Left colon (tissue), 2 donors: ENCODE results near the gene IFNK. TPM values are rescaled to one million over a fixed set of nuclear protein-coding genes. Genes with fewer than 3 reads are reported as not detected.
"Not testable (repeated sequence)": the region's sequence is repeated elsewhere in the genome, so short reads cannot be mapped to it uniquely, and the experiment has no call there.

Source experiments
- ATAC-seq: fragments of 200-7000 bp; cut with Tn5 transposase; one replicate; pipeline ENCODE4 v1.9.1; 2020; ENCODE audit warnings: mild to moderate bottlenecking, moderate library complexity
- DNase-seq, 2 donors: peaks; one replicate each; pipeline ENCODE4 v3.0.0-alpha.2; 2020
- intact Hi-C, 2 donors: fragments of 100-400 bp; cut with DNase I in 1 of 2; cut with micrococcal nuclease in 1 of 2; formaldehyde crosslinking; loops; one replicate each; pipeline versions ENCODE4 v1.11.2 to v1.14.0; 2022; cut with DNase I, micrococcal nuclease
- long read RNA-seq: library from polyadenylated mRNA; unstranded; transcript quantifications from one replicate; pipeline ENCODE4 v2.0.0, GENCODE V29; 2021
- total RNA-seq, 2 donors: library from RNA; stranded (reverse); fragmentation: NEBNext Ultra II Directional; extraction: Animal tissue kit (Norgen Biotek cat#: 25700); gene quantifications; one replicate each; pipeline ENCODE4 v1.2.1, GENCODE V29; 2021
- donor health status: DM: no; HTN: no; CAD: no.
- donor health status: DM: yes; HTN: yes; CAD: no.

IFNK gene, protein sequence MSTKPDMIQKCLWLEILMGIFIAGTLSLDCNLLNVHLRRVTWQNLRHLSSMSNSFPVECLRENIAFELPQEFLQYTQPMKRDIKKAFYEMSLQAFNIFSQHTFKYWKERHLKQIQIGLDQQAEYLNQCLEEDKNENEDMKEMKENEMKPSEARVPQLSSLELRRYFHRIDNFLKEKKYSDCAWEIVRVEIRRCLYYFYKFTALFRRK
- not detected for total RNA-seq
- long read RNA-seq = 0 reads

DNA sequence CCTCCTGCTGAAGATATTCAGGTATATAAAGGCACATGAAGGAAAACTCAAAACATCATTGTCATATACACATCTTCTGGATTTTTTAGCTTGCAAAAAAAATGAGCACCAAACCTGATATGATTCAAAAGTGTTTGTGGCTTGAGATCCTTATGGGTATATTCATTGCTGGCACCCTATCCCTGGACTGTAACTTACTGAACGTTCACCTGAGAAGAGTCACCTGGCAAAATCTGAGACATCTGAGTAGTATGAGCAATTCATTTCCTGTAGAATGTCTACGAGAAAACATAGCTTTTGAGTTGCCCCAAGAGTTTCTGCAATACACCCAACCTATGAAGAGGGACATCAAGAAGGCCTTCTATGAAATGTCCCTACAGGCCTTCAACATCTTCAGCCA lies at the start of gene IFNK:
Gene IFNK (plus strand): TSS at position 55 of the 400 bp plus-strand sequence. CDS start 47 bp downstream, at position 102.
- intact Hi-C loops = no loop called here
- DNase-seq (no peak), ATAC-seq (no peak)

DNA sequence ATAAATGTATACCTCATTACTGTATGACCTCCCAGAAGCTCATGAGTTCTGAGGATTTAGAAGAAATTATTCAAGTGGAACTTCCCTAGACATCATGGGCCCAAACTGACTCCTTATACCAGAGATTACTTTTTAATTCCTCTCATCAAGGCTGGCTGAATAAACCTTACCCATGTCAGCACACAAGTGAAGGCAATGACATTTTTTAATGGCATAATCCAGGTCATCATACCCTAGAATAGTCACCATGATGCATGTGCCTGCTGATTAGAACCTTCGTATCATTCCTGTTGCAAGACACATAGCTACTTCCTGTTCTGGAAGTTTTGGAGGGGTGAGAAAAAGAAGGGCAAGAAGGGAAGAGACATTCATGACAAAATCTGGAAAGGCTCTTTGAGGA lies 49.8 kb upstream of the IFNK start:
- no peak for ATAC-seq
- DNase-seq = no peak
- intact Hi-C loops = no loop called here

DNA sequence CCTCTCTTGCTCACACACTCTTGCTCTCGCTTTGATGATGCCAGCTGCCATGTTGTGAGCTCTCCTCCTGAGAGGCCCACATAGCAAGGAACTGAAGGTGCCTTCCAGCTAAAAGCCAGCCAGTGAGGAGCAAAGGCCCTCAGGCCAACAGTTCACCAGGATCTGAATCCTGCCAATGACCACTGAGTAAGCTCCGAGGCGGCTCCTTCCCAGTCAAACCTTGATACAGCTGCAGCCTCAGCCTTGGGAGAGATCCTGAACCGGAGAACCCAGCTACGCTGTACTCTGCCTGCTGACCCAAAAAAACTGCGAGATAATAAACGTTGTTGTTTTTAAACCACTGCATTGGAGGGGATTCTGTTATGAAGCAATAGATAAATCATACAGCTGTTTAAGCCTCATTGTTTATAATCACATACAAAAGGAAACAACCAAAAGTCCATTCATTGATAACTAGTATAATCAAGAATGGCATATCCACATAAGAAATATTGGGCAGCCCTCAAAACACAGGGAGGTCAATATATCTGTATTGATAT lies 49.0 kb upstream of the IFNK start:
- no peak for ATAC-seq
- no peak for DNase-seq
- intact Hi-C loops = no loop called here

DNA sequence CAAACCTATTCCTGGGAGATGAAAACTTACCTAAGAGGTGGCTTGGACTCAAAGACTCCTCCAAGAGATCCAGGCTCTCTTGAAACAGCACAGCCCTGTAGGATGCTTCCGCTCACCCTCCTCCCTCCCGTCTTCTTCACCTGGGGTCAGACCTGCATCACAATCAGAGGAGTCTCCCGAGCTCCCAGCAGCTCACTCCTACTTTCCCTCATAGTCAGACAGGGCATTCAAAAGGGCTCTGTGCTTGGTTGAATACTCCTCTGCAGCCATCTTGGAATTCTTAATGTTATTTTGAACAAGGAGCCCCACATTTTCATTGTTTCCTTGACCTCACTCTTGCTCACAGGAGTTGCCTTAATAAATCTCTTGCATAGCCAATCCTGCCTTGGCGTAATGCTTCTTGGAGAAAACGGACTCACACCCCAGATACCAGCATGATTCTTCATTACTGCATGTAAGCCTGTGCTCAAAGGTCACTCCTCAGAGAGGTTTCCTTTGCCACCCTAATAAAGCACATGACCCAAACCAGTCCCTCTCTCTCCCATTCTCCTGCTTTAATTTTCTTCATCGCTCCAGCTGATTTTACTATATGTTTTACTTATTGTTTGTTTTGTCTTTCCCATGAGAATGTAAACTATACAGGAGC lies 47.1 kb upstream of the IFNK start:
- ATAC-seq (no peak), DNase-seq (no peak)
- intact Hi-C loops = no loop called here

DNA sequence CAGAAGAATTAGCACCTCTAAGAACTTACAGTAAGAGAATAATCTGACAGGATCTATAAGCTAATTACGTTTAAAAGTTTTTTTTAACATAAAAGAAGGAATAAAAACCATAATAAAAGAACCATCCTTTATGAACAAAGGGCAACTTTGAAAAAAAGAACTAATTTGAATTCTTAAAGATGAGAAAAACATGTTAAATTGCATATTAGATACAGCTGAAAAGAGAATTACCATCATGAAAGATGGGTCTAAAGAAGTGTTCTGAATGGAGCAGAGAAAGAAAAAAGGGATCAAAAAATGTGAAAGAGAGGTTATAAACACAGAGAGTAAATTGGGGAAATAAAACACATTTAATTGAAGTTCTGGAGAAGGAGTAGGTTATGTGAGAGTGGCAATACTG lies 45.8 kb upstream of the IFNK start:
- ATAC-seq = no peak
- DNase-seq = no peak
- intact Hi-C loops = no loop called here

DNA sequence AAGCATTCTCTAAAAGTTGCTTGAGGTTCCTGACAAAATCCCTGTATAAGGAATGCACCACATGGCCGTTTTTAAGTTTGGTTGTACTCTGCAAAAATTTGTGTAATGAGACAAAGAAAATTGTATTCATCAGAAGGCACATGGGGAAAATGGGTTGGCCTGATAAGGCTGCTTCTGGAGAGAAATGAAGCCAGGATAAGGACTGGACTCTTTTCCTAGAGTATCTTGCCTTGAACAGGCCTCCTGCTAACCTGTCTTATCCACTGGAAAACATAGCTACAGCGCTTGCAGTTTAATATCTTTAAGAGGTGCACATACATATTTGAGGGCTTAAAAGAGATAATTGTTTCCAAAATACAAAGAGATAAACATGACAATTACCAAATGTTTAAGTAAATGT lies 41.4 kb upstream of the IFNK start:
- DNase-seq = no peak
- ATAC-seq = no peak

DNA sequence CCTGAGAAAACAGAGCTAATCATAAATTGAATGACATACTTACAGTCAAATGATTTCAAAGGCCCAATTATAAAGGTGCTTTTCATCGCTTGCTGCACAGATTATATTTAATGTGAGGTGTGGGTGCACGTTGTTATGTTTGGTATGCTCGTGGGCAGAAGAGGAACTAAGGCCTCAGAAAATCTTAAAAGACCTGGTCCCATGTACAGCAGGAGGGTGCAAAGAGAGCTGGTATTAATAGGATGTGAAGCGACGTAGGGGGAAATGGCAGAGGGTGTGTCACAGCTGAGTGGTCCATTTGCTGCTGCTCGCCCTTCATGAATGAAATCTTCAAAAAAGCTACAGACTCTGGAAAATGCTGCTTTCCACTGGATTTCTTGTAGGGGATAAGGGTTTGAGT lies 40.5 kb upstream of the IFNK start:
- ATAC-seq (no peak), DNase-seq (no peak)
- intact Hi-C loops = no loop called here

More for the DNA sequence above, 41.4 kb upstream of the IFNK start:
- intact Hi-C loops = no loop called here

DNA sequence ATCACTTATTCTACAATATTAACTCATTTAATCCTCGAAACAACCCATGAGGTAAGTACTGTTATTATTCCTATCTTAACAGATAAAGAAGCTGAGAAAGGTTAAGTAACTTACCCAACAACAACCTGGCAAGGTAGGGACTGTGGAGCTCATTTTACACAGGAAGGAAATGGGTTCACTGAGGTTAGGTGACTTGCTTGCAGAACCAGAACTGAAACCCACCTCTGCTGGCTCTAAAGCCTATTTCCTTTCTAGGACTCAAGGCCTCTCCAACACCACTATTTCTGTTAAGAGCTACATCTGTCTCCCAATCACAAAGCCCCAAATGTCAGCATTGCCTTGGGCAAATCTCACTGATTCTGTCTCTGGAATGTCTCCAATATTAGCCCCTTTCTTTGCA lies 38.9 kb upstream of the IFNK start:
- ATAC-seq = no peak

DNA sequence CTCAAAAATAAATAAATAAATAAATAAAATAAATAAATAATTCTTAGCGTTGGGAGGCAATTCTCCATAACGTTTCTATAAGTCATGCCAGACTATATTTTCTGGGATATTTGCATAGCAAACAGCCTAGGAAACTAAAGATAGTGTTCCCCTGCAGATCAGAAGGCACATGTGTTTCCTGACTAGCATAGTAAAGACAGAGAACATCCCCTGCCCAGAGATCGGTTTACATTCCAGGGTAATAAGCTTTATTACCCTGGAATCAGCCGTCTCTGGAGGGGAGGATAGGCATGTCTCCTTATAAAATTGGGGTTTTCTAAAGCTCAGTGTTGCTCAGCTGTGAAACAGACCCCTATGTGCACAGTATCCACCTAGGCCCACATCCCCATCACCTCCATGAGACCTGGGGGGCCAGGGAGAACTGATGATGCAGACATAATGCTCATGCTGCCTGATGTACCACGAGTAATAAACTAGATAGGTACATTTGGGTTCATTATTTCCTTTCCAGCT lies 36.9 kb upstream of the IFNK start:
- ATAC-seq (peak; percentile 89), DNase-seq (no peak)
- intact Hi-C loops = no loop called here

More for the DNA sequence above, 38.9 kb upstream of the IFNK start:
- DNase-seq = no peak
- intact Hi-C loops = no loop called here

DNA sequence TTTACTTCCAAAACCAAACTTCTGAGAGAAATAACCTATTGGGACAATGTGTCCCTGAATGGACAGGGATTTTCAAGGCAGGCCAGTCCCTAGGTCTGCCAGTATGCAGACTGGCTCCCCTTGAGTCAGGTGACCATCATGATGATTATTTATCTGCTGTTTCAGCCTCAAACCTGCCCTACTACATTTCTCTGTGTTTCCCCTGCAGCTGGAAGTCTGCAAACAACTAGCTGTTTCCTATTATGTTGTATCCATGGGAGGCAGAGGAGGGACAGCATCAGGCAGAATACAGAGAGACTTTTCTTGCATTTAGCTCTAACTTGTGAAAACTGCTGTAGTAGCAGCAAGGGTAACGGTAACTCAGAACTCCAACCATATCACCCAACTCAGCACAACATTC lies 36.2 kb upstream of the IFNK start:
- peak; percentile 17 for ATAC-seq
- intact Hi-C loops = no loop called here
- DNase-seq = no peak

DNA sequence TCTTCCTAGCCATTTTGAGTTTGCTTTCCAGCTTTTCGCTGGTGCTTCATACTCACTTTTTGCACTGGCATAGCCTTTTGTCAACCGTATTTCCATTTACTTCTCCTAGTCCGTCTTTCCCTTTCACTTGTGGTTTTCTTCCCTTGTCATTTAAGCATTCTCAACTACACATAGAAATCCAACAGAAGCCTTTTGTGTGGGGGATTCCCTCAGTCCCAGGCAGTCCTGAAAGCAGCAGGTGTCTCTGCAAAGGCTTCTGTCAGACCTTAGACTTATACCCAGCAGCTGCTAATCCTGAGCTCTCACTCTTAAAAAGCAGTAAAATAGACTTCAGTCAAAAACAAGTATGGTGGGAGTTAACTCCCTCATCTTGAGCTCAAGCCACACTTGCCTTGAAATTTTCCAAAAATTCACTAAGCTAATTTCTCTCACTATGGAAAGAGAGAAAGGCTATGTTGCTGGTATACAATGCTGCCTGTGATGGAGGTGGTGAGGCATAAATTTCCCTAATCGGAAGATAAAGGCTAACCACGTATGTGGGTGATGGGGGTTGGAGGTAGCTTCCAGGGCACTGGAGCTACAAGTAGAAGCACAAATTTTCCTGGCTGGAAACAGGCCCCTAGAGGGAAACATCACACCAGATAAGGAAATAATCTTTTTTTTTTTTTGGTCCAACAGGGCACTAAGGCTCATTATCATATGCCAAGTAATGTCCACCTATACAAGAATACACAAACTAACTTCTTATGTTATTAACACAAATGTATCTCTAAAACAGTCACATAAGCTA lies 34.8 kb upstream of the IFNK start:
- intact Hi-C loops = no loop called here
- DNase-seq = no peak
- ATAC-seq = peak; percentile 10

DNA sequence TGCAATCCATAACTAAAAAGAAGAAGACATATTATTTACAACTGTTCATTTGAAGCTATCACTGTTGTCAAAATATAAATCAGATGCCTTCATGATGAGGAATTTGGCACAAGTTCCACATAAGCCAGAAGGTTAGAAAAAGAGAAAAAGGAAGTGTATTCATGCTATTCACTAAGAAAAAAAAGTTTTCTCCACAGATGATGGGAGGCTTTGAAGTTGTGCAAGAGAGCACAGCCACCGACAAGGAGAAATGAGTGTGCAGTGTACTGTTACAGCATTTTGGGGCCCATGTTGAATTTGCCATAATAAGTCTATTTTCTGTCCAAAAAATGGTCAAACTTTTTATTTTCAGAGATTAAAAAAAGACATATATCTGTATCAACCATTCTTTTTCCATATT lies 32.9 kb upstream of the IFNK start:
- no peak for ATAC-seq
- DNase-seq = no peak
- intact Hi-C loops = no loop called here

DNA sequence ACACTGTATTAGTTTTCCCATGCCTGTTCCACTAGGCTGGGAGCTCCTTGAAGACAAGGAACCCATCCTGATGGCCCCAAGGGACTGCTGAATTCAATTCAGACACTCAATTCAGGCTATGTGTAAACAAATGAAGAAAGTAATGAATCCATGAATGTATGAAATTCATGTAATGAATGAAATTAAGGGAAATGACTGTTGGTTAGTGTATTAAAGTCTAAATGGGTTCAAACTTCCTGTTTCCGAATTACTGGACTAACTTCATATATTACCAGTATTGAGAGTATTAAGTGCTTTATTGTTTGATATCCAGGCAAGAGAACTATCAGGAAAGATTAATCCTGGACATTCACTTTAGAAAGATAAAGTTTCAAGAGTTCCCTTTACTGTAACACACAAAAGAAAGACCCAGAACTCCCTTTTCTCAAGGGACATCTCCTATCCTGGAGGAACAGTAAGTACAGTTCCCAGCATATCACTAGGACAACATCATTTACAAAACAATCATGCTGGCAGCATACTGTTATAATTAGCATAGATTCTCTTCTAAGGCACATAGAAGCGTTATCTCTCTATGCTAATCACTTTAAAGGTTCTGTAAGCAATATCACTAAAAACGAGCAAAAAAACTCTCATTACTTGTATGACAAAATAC lies 28.5 kb upstream of the IFNK start:
- DNase-seq (no peak), ATAC-seq (no peak)
- intact Hi-C loops = no loop called here

DNA sequence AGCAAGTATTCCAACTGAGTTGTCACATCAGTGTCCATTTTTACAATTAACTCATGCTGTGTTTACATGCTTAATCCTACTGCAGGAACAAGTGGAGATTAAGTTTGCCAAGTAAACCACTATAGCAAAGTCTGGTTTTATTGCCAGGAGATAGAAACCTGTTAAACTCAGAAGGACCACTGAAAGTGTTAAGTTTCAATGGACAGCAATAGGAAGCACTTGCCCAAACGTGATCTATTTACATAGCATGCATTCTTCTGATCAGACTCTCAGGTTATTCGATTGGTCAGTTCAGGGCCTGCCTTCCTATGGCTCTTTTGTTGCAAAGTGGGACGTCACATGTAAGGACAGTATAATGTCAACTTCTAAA lies 28.0 kb upstream of the IFNK start:
- no peak for ATAC-seq
- no peak for DNase-seq
- intact Hi-C loops = no loop called here

DNA sequence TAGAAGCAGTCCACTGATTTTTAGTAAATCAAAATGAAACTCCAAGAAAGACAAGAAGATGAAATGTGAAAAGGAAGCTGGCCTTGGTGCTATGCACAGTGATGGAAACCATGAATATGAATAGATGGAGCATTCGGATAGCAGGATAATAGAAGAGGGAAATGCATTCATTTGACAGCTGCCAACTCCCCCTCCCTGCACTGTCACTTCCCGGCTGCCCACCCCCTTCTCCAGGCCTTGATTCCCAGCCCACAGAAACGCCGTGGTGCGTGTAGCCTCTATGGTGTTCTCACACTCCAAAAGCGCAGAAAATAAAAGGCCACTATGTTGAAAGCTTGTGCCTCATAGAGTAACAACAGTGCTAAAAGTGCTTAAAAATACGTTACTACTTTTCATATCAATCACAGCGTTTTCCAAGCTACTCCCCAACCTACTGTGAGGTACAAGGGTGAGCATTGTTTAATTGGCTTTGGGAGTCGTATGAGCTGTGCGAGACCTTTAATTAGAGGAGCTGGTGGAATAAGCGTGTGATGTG lies 26.1 kb upstream of the IFNK start:
- intact Hi-C loops = no loop called here
- no peak for ATAC-seq
- no peak for DNase-seq

DNA sequence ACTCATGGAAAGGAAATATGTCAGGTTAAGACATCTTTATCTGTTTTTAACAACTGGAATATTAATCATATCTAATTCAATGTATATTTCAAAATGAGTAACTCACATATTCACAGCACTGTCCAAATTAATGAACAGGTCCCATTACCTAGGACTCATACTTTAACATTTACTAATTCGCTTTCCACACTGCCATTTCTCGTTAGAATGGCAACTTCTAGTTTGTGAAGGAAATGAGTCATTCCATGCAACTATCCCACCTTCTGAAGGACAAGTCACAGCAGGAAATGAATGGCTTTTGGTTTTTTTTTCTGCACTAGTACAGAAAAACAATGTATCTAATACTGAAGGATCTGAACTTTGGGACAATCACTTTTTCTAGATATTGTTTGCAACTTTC lies 24.6 kb upstream of the IFNK start:
- intact Hi-C loops = no loop called here
- ATAC-seq = no peak
- DNase-seq = no peak

DNA sequence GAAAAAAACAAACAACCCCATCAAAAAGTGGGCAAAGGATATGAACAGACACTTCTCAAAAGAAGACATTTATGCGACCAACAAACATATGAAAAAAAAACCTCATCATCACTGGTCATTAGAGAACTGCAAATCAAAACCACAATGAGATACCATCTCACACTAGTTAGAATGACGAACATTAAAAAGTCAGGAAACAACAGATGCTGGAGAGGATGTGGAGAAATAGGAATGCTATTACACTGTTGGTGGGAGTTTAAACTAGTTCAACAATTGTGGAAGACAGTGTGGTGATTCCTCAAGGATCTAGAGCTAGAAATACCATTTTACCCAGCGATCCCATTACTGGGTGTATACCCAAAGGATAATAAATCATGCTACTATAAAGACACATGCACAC lies 23.2 kb upstream of the IFNK start:
- ATAC-seq, DNase-seq, intact Hi-C loops: not testable (repeated sequence)

DNA sequence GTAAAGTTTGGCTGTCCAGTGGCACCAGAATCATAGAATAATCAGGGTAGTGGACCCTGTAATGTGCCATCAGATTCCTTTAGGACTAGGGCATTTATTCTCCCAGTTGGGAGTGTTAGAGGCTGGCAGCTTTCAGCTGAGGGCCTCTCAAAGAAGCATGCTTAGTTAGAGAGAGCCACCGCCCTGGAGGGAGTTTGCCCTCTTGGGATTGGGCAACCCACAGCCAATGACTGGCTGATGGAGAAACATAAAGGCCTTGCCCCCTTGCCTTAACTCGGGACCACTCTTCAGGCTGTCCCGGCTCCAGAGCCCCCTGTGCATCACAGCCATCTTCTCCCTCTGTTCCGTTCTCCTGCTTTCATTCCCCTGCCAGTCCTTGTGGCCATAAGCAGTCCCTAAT lies 20.5 kb upstream of the IFNK start:
- ATAC-seq (no peak), DNase-seq (no peak)

DNA sequence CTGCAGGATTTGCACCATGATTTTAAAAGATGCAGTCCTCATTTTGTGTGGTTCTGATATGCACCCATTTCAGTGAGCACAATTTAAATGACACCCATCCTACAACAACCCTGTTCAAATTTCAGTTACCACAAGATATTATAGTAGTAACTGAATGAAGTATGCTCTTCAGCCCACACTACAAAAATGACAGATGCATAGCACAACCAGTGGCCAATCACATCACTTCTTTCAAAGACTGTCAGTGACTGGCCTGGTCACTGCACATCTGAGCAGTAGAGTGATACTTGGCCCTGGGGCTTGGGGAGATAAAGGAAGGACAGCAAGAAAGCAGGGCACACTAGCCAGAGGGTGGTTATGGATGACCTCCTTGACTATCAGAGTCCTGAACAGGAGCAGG lies 19.8 kb upstream of the IFNK start:
- intact Hi-C loops = no loop called here
- DNase-seq = no peak
- no peak for ATAC-seq

More for the DNA sequence above, 20.5 kb upstream of the IFNK start:
- intact Hi-C loops = no loop called here
